Renal pelvis (tissue), 4 donors: ENCODE measurements around the gene EDAR. TPM values are rescaled to one million over a fixed set of nuclear protein-coding genes. Genes with fewer than 3 reads are reported as not detected.

Experiments used
- DNase-seq: peaks from one replicate; pipeline ENCODE4 v3.0.0-alpha.2; 2013
- polyA plus RNA-seq, 3 donors: library from polyadenylated mRNA; unstranded; fragments of 120-200 nt; gene quantifications; one replicate each; pipeline ENCODE4 v1.2.1, GENCODE V29; 2013; ENCODE audit not compliant: insufficient read length in 3 of 3

EDAR gene
- polyA plus RNA-seq, 3 donors = 2.5 to 3.5 (median 3.0) TPM

DNA sequence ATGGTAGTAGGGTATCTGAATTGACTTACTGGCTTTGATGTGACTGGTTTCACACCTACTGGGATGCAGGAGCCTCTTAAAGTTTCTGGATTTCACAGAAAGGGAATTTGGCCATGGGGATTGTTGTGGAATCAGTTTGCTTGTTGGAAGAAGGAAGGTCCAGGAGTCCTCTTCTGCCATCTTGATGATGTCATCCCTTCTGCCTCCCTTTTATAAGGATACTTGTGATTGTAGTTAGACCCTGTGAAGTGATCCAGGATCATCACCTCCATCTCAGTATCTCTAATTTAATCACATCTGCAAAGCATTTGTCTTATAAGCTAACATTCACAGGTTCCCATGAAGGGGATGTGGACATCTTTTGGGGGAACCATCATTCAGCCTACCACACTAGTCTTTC is 123.0 kb downstream of the EDAR start:
- DNase-seq = no peak

DNA sequence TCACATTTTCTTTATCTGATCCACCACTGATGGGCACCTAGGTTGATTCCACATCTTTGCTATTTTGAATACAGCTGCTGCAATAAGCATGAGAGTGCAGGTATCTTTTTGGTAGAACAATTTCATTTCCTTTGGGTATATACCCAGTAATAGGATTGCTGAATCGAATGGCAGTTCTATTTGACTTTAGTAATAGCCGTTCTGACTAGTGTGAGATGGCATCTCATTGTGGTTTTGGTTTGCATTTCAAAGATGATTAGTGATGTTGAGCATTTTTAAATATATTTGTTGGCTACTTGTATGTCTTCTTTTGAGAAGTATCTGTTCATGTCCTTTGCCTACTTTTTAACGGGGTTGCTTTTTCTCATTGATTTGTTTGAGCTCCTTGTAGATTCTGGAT is 130.1 kb downstream of the EDAR start:
- no peak for DNase-seq

DNA sequence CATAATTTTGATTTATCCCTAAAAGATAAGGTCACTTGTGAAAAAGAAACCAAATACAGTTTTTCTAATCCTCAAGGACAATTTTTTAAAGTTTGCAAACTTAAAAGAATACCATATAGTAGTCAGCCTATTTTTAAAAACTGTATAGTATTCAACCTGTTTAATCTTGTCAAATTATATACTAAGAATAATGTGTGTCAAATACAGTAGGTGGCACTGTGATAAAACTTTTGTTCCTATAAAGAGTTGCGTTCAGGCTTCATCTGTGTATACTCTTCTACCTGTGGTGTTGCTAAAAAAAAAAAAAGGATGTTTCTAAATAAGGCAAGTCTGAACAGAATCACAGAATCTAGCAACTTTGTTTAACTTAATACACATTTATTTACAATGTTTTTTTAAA is 133.8 kb downstream of the EDAR start:
- peak; percentile 20 for DNase-seq

DNA sequence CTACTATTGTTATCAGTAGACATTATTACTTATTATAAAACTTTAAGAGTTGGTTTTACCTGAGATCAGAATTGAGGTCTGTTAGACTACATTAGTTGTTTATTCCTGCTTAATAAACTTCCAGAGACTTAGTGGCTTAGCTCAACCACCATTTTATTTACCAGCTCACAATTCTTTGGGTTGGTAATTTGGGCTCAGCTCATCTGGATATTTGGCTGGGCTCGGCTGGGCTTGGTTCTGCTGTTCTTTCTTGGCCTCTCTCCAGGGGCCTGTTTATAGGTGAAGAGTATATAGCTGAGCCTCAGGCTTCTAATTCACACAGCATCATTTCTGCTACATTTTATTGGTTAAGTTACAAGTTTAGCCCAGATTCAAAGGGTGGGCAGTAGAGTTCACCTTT is 134.5 kb downstream of the EDAR start:
- DNase-seq = no peak

DNA sequence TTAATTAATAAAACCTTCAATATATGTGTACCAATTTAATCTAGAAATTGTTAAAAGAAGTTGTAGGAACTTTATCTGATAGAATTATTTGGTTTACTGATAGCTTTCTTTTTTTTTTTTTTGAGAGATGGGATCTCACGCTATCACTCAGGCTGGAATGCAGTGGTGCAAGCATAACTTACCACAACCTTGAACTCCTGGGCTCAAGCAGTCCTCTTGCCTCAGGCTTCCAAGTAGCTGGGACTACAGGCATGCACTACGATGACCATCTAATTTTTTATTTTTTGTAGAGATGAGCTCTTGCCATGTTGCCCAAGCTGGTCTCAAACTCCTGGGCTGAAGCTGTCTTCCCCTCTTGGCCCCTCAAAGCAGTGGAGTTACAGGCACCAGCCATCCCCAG is 135.6 kb downstream of the EDAR start:
- no peak for DNase-seq

DNA sequence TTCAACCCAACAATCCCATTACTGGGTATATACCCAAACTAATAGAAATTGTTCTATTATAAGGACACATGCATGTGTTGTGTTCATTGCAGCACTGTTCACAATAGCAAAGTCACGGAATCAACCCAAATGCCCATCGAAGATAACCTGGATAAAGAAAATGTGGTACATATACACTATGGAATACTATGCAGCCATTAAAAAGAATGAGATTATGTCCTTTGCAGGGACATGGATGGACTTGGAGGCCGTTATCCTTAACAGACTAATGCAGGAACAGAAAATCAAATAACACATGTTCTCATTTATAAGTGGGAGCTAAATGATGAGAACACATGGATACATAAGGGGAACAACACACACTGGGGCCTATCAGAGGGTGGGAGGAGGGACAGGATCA is 136.6 kb downstream of the EDAR start:
- DNase-seq = no peak

DNA sequence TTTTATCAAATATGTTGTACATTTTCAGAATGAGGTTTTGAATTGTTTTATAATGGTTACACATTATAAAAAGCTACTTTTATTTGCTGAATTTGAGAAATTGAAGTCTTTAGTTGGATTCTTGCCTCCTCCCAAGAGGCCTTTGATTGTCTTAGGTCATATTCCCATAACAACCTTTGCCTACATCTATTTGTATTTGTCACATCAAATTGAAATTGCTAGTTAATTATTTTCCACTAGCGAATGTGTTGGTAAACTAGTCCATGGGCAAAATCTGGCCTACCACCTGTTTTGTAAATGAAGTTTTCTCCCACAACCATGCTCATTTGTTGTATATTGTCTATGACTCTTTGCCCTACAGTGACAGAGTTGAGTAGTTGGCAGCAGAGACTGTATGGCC is 142.0 kb downstream of the EDAR start:
- no peak for DNase-seq

DNA sequence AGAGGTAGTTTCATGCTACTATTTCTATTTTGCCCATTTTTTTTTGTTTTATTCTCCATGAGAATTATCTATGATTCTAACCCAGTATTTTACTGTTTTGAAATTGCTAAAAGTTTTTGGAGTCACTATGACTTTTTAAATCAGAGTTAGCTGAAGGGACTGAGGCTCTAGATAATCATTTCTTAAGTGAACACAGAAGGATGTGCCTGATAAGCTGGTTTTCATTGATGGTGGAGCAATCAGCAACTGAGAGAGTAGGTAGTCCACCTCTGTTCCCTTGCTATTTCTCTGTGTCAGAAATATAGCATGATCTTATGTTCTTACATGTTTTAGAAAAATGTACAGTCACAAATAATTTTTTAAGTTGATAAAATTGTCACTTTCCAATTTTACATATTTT is 143.1 kb downstream of the EDAR start:
- no peak for DNase-seq

Other genes with a start within 250 kb of the EDAR start
- 10 to 100 TPM; 13.7 to 19.2 (median 17.2) TPM for gene CCDC138, start 202.4 kb downstream of the EDAR start, polyA plus RNA-seq
- 1 to 10 TPM; 3.8 to 5.6 (median 5.6) TPM for gene SH3RF3, start 140.0 kb upstream of the EDAR start, polyA plus RNA-seq